GM23338 (cell line): ENCODE results near the gene STAT1. TPM values are rescaled to one million over a fixed set of nuclear protein-coding genes. Genes with fewer than 3 reads are reported as not detected.

Source experiments
- ATAC-seq: fragments of 200-7000 bp; cut with Tn5 transposase; 3 replicates; pipeline ENCODE4 v1.9.1; 2020
- DNase-seq: peaks from one replicate; pipeline ENCODE4 v3.0.0-alpha.2; 2015; ENCODE audit warnings: low spot score
- H2AFZ ChIP-seq: fragments of 200-600 bp; sonication (generic); 2 replicates; pipeline ENCODE4 v1.8.0; 2016; ENCODE audit warnings: antibody characterized with exemption, mild to moderate bottlenecking, moderate library complexity
- H3F3A ChIP-seq: fragments of 200-600 bp; sonication (generic); replicated peaks from 2 replicates; pipeline ENCODE4 v1.8.0; 2017; ENCODE audit warnings: antibody characterized with exemption, mixed run types, low read depth
- H3K27ac ChIP-seq: fragments of 200-600 bp; sonication (generic); 2 replicates; pipeline ENCODE4 v1.6.1; 2016; ENCODE audit warnings: low read depth
- H3K27me3 ChIP-seq: fragments of 200-600 bp; sonication (generic); 2 replicates; pipeline ENCODE4 v1.8.0; 2016; ENCODE audit warnings: mild to moderate bottlenecking, mixed run types, moderate library complexity; ENCODE audit not compliant: insufficient read depth
- H3K36me3 ChIP-seq: fragments of 200-600 bp; sonication (generic); 2 replicates; pipeline ENCODE4 v1.8.0; 2016; ENCODE audit warnings: mild to moderate bottlenecking; ENCODE audit not compliant: insufficient read depth
- H3K4me1 ChIP-seq: fragments of 200-600 bp; sonication (generic); 2 replicates; pipeline ENCODE4 v1.8.0; 2016; ENCODE audit warnings: mild to moderate bottlenecking, moderate library complexity; ENCODE audit not compliant: insufficient read depth
- H3K4me2 ChIP-seq: fragments of 200-600 bp; sonication (generic); 2 replicates; pipeline ENCODE4 v1.7.1; 2017; ENCODE audit warnings: mixed run types
- H3K4me3 ChIP-seq: fragments of 200-600 bp; sonication (generic); 2 replicates; pipeline ENCODE4 v1.6.1; 2016; ENCODE audit warnings: mixed run types
- H3K79me2 ChIP-seq: fragments of 200-600 bp; sonication (generic); replicated peaks from 2 replicates; pipeline ENCODE4 v1.8.0; 2017; ENCODE audit warnings: mild to moderate bottlenecking; ENCODE audit not compliant: insufficient read depth
- H3K9me2 ChIP-seq: fragments of 200-600 bp; sonication (generic); 2 replicates; pipeline ENCODE4 v1.8.0; 2017; ENCODE audit not compliant: insufficient read depth
- H4K20me1 ChIP-seq: fragments of 200-600 bp; sonication (generic); replicated peaks from 2 replicates; pipeline ENCODE4 v1.8.0; 2017; ENCODE audit warnings: mild to moderate bottlenecking; ENCODE audit not compliant: insufficient read depth
- H3K27ac Mint-ChIP-seq: 2 replicates; pipeline ENCODE4 v1.8.0; 2020; ENCODE audit warnings: inconsistent platforms, mild to moderate bottlenecking, moderate library complexity, mixed read lengths
- H3K27me3 Mint-ChIP-seq: 3 replicates; pipeline ENCODE4 v1.8.0; 2022; ENCODE audit warnings: low read depth, mild to moderate bottlenecking, moderate library complexity, mixed read lengths, inconsistent platforms; ENCODE audit not compliant: insufficient read depth, poor library complexity
- H3K36me3 Mint-ChIP-seq: 3 replicates; pipeline ENCODE4 v1.8.0; 2021; ENCODE audit warnings: low read depth, mild to moderate bottlenecking, inconsistent platforms, moderate library complexity, mixed read lengths
- H3K4me1 Mint-ChIP-seq: 3 replicates; pipeline ENCODE4 v1.8.0; 2020; ENCODE audit warnings: mild to moderate bottlenecking, inconsistent platforms, mixed read lengths
- H3K4me3 Mint-ChIP-seq: 3 replicates; pipeline ENCODE4 v1.8.0; 2021; ENCODE audit warnings: moderate library complexity, mild to moderate bottlenecking, inconsistent platforms, mixed read lengths
- H3K9me3 Mint-ChIP-seq: 3 replicates; pipeline ENCODE4 v1.8.0; 2020; ENCODE audit warnings: moderate library complexity, mild to moderate bottlenecking, inconsistent platforms, mixed read lengths
- CREB1 ChIP-seq: fragments of 250-450 bp; sonication (Bioruptor Pico); IDR thresholded peaks from 2 replicates; pipeline ENCODE4 v1.5.0; 2020; ENCODE audit warnings: low read depth, mild to moderate bottlenecking, moderate library complexity
- EZH2 ChIP-seq: fragments of 200-600 bp; sonication (generic); IDR thresholded peaks from one replicate; pipeline ENCODE4 v1.8.0; 2017; ENCODE audit warnings: antibody characterized with exemption, mild to moderate bottlenecking, low read depth; ENCODE audit not compliant: unreplicated experiment
- EZH2phosphoT487 ChIP-seq: fragments of 200-600 bp; sonication (generic); IDR thresholded peaks from one replicate; pipeline ENCODE4 v1.8.1; 2018; ENCODE audit warnings: antibody characterized with exemption; ENCODE audit not compliant: unreplicated experiment
- JUNB ChIP-seq: IDR thresholded peaks from one replicate; pipeline ENCODE4 v1.6.1; 2016; ENCODE audit warnings: antibody characterized with exemption; ENCODE audit not compliant: unreplicated experiment
- NANOG ChIP-seq: IDR thresholded peaks from 2 replicates; pipeline ENCODE4 v1.6.1; 2016; ENCODE audit warnings: antibody characterized with exemption, borderline replicate concordance
- POLR2AphosphoS5 ChIP-seq: IDR thresholded peaks from 2 replicates; pipeline ENCODE4 v1.6.1; 2016; ENCODE audit warnings: antibody characterized with exemption, low read depth
- STAT1 ChIP-seq: IDR thresholded peaks from one replicate; pipeline ENCODE4 v1.6.1; 2016; ENCODE audit warnings: antibody characterized with exemption; ENCODE audit not compliant: unreplicated experiment
- ZNF114 ChIP-seq: fragments of 250-450 bp; sonication (Bioruptor Pico); IDR thresholded peaks from 2 replicates; pipeline ENCODE4 v1.5.0; 2020; ENCODE audit warnings: mild to moderate bottlenecking, moderate library complexity
- ZNF331 ChIP-seq: fragments of 250-450 bp; sonication (Bioruptor Pico); IDR thresholded peaks from 2 replicates; pipeline ENCODE4 v1.5.0; 2020; ENCODE audit warnings: low read depth, mild to moderate bottlenecking, moderate library complexity
- polyA plus RNA-seq: library from polyadenylated mRNA; unstranded; fragments of >200 nt; fragmentation: Nextera tagmentation; extraction: Ambion mirVana; gene quantifications from 2 replicates; pipeline ENCODE4 v1.2.1, GENCODE V29; 2016
- total RNA-seq: library from RNA; depleted of rRNA; stranded (reverse); fragments of >200 nt; shearing (Covaris generic); gene quantifications from 2 replicates; pipeline ENCODE4 v1.2.3, GENCODE V29; 2014
- TF ChIP-seq, protein P1 (sequence below), 2 experiments: fragments of 200-600 bp in 1 of 2; sonication (generic) in 1 of 2; conservative IDR thresholded peaks; 2 replicates each; pipeline versions ENCODE4 v1.5.1 to v1.6.1; 2016 to 2017; ENCODE audit warnings: antibody characterized with exemption in 2 of 2, low read depth in 2 of 2, mild to moderate bottlenecking in 2 of 2, moderate library complexity in 1 of 2
- TF ChIP-seq, protein P2 (sequence below): IDR thresholded peaks from 2 replicates; pipeline ENCODE4 v1.6.1; 2016; ENCODE audit warnings: antibody characterized with exemption
- TF ChIP-seq, protein P3 (sequence below): fragments of 250-450 bp; sonication (Bioruptor Pico); IDR thresholded peaks from 2 replicates; pipeline ENCODE4 v1.5.0; 2020; ENCODE audit warnings: mild to moderate bottlenecking, moderate library complexity
- TF ChIP-seq, protein P4 (sequence below): IDR thresholded peaks from one replicate; pipeline ENCODE4 v1.6.1; 2018; ENCODE audit warnings: antibody characterized with exemption; ENCODE audit not compliant: unreplicated experiment

Gene STAT1
- total and polyA plus RNA-seq, 2 experiments from 2014 or later, result 15.1 to 47.4 TPM

DNA sequence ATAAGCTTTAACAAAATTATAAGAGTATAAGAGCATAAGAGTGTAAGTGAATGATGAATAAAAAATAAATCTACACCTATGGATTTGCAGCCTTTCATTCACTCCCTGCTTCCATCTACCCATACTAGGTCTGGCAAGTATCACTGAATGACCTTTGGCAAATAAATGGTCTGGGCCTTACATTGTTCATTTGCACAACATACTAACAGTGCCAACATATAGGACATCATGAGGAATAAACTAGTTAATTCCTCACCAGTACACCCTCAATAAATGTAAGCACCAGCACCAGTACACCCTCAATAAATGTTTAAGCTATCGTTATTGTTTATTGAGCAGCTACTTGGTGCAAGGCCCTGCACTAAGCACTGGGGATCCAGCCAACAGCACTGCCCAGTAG, 26.9 kb downstream of the STAT1 start:
- Histone ChIP-seq H3K79me2 (no peaks in the 10 kb centered on the region), H2AFZ (no peak overlapping the region), H3K4me3 (no peak overlapping the region), H3F3A (no peaks in the 10 kb centered on the region), H3K36me3 (peaks cover 44% of the 10 kb centered on the region), H3K9me2 (no peaks in the 10 kb centered on the region), H3K27ac (no peak overlapping the region), H3K4me2 (no peak overlapping the region), H3K27me3 (no peaks in the 10 kb centered on the region), H4K20me1 (peaks cover 5% of the 10 kb centered on the region), H3K4me1 (no peaks in the 10 kb centered on the region)
- no peak for ATAC-seq
- H3K4me1 Mint-ChIP-seq, result no peaks in the 10 kb centered on the region
- H3K27me3 Mint-ChIP-seq, result no peaks in the 10 kb centered on the region
- no peak overlapping the region for H3K27ac Mint-ChIP-seq
- DNase-seq, result no peak
- no peaks in the 10 kb centered on the region for H3K9me3 Mint-ChIP-seq
- H3K4me3 Mint-ChIP-seq, result no peak overlapping the region
- TF ChIP-seq, protein P1, sequence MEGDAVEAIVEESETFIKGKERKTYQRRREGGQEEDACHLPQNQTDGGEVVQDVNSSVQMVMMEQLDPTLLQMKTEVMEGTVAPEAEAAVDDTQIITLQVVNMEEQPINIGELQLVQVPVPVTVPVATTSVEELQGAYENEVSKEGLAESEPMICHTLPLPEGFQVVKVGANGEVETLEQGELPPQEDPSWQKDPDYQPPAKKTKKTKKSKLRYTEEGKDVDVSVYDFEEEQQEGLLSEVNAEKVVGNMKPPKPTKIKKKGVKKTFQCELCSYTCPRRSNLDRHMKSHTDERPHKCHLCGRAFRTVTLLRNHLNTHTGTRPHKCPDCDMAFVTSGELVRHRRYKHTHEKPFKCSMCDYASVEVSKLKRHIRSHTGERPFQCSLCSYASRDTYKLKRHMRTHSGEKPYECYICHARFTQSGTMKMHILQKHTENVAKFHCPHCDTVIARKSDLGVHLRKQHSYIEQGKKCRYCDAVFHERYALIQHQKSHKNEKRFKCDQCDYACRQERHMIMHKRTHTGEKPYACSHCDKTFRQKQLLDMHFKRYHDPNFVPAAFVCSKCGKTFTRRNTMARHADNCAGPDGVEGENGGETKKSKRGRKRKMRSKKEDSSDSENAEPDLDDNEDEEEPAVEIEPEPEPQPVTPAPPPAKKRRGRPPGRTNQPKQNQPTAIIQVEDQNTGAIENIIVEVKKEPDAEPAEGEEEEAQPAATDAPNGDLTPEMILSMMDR (conservative IDR thresholded peaks at IDR 0.05; ENCODE audit: low read depth in 2 of 2), result no peak
- no peak for TF ChIP-seq POLR2AphosphoS5
- TF ChIP-seq, protein P2, sequence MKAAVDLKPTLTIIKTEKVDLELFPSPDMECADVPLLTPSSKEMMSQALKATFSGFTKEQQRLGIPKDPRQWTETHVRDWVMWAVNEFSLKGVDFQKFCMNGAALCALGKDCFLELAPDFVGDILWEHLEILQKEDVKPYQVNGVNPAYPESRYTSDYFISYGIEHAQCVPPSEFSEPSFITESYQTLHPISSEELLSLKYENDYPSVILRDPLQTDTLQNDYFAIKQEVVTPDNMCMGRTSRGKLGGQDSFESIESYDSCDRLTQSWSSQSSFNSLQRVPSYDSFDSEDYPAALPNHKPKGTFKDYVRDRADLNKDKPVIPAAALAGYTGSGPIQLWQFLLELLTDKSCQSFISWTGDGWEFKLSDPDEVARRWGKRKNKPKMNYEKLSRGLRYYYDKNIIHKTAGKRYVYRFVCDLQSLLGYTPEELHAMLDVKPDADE, result no peak
- TF ChIP-seq EZH2, result no peak
- TF ChIP-seq ZNF331 (CRISPR knock-in tag), result no peak
- no peak for TF ChIP-seq NANOG
- TF ChIP-seq EZH2phosphoT487, result no peak
- TF ChIP-seq CREB1 (CRISPR knock-in tag), result no peak
- TF ChIP-seq JUNB, result no peak
- no peak for TF ChIP-seq STAT1
- TF ChIP-seq ZNF114 (CRISPR knock-in tag), result no peak
- TF ChIP-seq, protein P3, sequence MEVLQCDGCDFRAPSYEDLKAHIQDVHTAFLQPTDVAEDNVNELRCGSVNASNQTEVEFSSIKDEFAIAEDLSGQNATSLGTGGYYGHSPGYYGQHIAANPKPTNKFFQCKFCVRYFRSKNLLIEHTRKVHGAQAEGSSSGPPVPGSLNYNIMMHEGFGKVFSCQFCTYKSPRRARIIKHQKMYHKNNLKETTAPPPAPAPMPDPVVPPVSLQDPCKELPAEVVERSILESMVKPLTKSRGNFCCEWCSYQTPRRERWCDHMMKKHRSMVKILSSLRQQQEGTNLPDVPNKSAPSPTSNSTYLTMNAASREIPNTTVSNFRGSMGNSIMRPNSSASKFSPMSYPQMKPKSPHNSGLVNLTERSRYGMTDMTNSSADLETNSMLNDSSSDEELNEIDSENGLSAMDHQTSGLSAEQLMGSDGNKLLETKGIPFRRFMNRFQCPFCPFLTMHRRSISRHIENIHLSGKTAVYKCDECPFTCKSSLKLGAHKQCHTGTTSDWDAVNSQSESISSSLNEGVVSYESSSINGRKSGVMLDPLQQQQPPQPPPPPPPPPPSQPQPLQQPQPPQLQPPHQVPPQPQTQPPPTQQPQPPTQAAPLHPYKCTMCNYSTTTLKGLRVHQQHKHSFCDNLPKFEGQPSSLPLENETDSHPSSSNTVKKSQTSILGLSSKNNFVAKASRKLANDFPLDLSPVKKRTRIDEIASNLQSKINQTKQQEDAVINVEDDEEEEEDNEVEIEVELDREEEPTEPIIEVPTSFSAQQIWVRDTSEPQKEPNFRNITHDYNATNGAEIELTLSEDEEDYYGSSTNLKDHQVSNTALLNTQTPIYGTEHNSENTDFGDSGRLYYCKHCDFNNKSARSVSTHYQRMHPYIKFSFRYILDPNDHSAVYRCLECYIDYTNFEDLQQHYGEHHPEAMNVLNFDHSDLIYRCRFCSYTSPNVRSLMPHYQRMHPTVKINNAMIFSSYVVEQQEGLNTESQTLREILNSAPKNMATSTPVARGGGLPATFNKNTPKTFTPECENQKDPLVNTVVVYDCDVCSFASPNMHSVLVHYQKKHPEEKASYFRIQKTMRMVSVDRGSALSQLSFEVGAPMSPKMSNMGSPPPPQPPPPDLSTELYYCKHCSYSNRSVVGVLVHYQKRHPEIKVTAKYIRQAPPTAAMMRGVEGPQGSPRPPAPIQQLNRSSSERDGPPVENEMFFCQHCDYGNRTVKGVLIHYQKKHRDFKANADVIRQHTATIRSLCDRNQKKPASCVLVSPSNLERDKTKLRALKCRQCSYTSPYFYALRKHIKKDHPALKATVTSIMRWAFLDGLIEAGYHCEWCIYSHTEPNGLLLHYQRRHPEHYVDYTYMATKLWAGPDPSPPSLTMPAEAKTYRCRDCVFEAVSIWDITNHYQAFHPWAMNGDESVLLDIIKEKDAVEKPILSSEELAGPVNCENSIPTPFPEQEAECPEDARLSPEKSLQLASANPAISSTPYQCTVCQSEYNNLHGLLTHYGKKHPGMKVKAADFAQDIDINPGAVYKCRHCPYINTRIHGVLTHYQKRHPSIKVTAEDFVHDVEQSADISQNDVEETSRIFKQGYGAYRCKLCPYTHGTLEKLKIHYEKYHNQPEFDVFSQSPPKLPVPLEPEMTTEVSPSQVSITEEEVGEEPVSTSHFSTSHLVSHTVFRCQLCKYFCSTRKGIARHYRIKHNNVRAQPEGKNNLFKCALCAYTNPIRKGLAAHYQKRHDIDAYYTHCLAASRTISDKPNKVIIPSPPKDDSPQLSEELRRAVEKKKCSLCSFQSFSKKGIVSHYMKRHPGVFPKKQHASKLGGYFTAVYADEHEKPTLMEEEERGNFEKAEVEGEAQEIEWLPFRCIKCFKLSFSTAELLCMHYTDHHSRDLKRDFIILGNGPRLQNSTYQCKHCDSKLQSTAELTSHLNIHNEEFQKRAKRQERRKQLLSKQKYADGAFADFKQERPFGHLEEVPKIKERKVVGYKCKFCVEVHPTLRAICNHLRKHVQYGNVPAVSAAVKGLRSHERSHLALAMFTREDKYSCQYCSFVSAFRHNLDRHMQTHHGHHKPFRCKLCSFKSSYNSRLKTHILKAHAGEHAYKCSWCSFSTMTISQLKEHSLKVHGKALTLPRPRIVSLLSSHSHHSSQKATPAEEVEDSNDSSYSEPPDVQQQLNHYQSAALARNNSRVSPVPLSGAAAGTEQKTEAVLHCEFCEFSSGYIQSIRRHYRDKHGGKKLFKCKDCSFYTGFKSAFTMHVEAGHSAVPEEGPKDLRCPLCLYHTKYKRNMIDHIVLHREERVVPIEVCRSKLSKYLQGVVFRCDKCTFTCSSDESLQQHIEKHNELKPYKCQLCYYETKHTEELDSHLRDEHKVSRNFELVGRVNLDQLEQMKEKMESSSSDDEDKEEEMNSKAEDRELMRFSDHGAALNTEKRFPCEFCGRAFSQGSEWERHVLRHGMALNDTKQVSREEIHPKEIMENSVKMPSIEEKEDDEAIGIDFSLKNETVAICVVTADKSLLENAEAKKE (CRISPR knock-in tag), result no peak
- TF ChIP-seq, protein P4, sequence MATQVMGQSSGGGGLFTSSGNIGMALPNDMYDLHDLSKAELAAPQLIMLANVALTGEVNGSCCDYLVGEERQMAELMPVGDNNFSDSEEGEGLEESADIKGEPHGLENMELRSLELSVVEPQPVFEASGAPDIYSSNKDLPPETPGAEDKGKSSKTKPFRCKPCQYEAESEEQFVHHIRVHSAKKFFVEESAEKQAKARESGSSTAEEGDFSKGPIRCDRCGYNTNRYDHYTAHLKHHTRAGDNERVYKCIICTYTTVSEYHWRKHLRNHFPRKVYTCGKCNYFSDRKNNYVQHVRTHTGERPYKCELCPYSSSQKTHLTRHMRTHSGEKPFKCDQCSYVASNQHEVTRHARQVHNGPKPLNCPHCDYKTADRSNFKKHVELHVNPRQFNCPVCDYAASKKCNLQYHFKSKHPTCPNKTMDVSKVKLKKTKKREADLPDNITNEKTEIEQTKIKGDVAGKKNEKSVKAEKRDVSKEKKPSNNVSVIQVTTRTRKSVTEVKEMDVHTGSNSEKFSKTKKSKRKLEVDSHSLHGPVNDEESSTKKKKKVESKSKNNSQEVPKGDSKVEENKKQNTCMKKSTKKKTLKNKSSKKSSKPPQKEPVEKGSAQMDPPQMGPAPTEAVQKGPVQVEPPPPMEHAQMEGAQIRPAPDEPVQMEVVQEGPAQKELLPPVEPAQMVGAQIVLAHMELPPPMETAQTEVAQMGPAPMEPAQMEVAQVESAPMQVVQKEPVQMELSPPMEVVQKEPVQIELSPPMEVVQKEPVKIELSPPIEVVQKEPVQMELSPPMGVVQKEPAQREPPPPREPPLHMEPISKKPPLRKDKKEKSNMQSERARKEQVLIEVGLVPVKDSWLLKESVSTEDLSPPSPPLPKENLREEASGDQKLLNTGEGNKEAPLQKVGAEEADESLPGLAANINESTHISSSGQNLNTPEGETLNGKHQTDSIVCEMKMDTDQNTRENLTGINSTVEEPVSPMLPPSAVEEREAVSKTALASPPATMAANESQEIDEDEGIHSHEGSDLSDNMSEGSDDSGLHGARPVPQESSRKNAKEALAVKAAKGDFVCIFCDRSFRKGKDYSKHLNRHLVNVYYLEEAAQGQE, result no peak
- H3K36me3 Mint-ChIP-seq, result peaks cover 86% of the 10 kb centered on the region
